Mesenchymal stem cell (in vitro differentiated cells and primary cell): Measurements from ENCODE around the gene RBP3.

Source experiments
- DNase-seq: peaks from one replicate; pipeline ENCODE4 v3.0.0-alpha.2; 2013
- H2AFZ ChIP-seq: one replicate; pipeline ENCODE4 v1.6.1; 2013; ENCODE audit warnings: low read depth, mild to moderate bottlenecking, control low read depth, inconsistent platforms, low read length, moderate library complexity
- H2AK5ac ChIP-seq: 2 replicates; pipeline ENCODE4 v1.6.1; 2013; ENCODE audit warnings: low read length, moderate library complexity, mild to moderate bottlenecking, inconsistent platforms; ENCODE audit not compliant: severe bottlenecking
- H2BK120ac ChIP-seq: one replicate; pipeline ENCODE4 v1.6.1; 2013; ENCODE audit warnings: low read depth, mild to moderate bottlenecking, inconsistent platforms, low read length, moderate library complexity
- H2BK12ac ChIP-seq, 2 experiments: one replicate each; pipeline ENCODE4 v1.6.1; 2013; ENCODE audit warnings: inconsistent platforms in 2 of 2, low read length in 2 of 2, mild to moderate bottlenecking in 2 of 2, moderate library complexity in 2 of 2, control low read depth in 1 of 2
- H2BK15ac ChIP-seq: one replicate; pipeline ENCODE4 v1.6.1; 2013; ENCODE audit warnings: mild to moderate bottlenecking, low read depth, inconsistent platforms; ENCODE audit not compliant: poor library complexity, severe bottlenecking
- H2BK5ac ChIP-seq: 2 replicates; pipeline ENCODE4 v1.6.1; 2013; ENCODE audit warnings: low read depth, mild to moderate bottlenecking, low read length, control low read depth, inconsistent platforms; ENCODE audit not compliant: poor library complexity, severe bottlenecking
- H3K14ac ChIP-seq, 2 experiments: one replicate each; pipeline ENCODE4 v1.6.1; 2013; ENCODE audit warnings: inconsistent platforms in 2 of 2, low read length in 2 of 2, control low read depth in 1 of 2, mild to moderate bottlenecking in 1 of 2, moderate library complexity in 1 of 2
- H3K18ac ChIP-seq, 2 experiments: one replicate each; pipeline ENCODE4 v1.6.1; 2013; ENCODE audit warnings: inconsistent platforms in 2 of 2, low read length in 2 of 2, control low read depth in 1 of 2, low read depth in 1 of 2, mild to moderate bottlenecking in 1 of 2
- H3K23ac ChIP-seq, 2 experiments: one replicate each; pipeline ENCODE4 v1.6.1; 2013; ENCODE audit warnings: inconsistent platforms in 2 of 2, low read length in 2 of 2, mild to moderate bottlenecking in 2 of 2, moderate library complexity in 2 of 2, control low read depth in 1 of 2
- H3K27ac ChIP-seq: 2 replicates; pipeline ENCODE4 v1.5.1; 2013; ENCODE audit warnings: mild to moderate bottlenecking, moderate library complexity, low read length, control low read depth, inconsistent platforms; ENCODE audit not compliant: poor library complexity, severe bottlenecking
- H3K27me3 ChIP-seq, 2 experiments: 2 replicates each; pipeline versions ENCODE4 v1.6.1 to v1.7.0; 2013; ENCODE audit warnings: low read length in 2 of 2, mild to moderate bottlenecking in 2 of 2, moderate library complexity in 2 of 2, control low read depth in 1 of 2, inconsistent platforms in 1 of 2; ENCODE audit not compliant: control insufficient read depth in 1 of 2, insufficient read depth in 1 of 2
- H3K36me3 ChIP-seq, 2 experiments: 2 replicates each; pipeline versions ENCODE4 v1.6.1 to v1.7.0; 2013; ENCODE audit warnings: low read length in 2 of 2, control low read depth in 1 of 2, inconsistent platforms in 1 of 2, low read depth in 1 of 2, mild to moderate bottlenecking in 1 of 2; ENCODE audit not compliant: insufficient read depth in 2 of 2, control insufficient read depth in 1 of 2
- H3K4ac ChIP-seq, 2 experiments: one replicate each; pipeline ENCODE4 v1.6.1; 2013; ENCODE audit warnings: inconsistent platforms in 2 of 2, low read length in 2 of 2, mild to moderate bottlenecking in 2 of 2, moderate library complexity in 2 of 2, control low read depth in 1 of 2, low read depth in 1 of 2
- H3K4me1 ChIP-seq: 2 replicates; pipeline ENCODE4 v1.6.1; 2013; ENCODE audit warnings: low read depth, low read length, control low read depth; ENCODE audit not compliant: control insufficient read depth, insufficient read depth
- H3K4me2 ChIP-seq: 2 replicates; pipeline ENCODE4 v1.6.1; 2013; ENCODE audit warnings: low read length, mild to moderate bottlenecking, inconsistent platforms; ENCODE audit not compliant: poor library complexity, severe bottlenecking
- H3K4me3 ChIP-seq, 2 experiments: 2 replicates each; pipeline versions ENCODE4 v1.5.1 to v1.7.0; 2013; ENCODE audit warnings: low read length in 2 of 2, mild to moderate bottlenecking in 2 of 2, control low read depth in 1 of 2, low read depth in 1 of 2; ENCODE audit not compliant: insufficient read depth in 1 of 2
- H3K79me1 ChIP-seq: replicated peaks from 2 replicates; pipeline ENCODE4 v1.6.1; 2013; ENCODE audit warnings: mild to moderate bottlenecking, control low read depth, low read length, inconsistent platforms; ENCODE audit not compliant: poor library complexity, severe bottlenecking
- H3K9ac ChIP-seq: 2 replicates; pipeline ENCODE4 v1.7.0; 2013; ENCODE audit warnings: mild to moderate bottlenecking, low read length, moderate library complexity
- H3K9me3 ChIP-seq: 2 replicates; pipeline ENCODE4 v1.7.0; 2013; ENCODE audit warnings: mild to moderate bottlenecking, low read length; ENCODE audit not compliant: control insufficient read depth
- H4K8ac ChIP-seq: one replicate; pipeline ENCODE4 v1.6.1; 2013; ENCODE audit warnings: inconsistent platforms, mild to moderate bottlenecking, low read length, moderate library complexity
- H4K91ac ChIP-seq: one replicate; pipeline ENCODE4 v1.6.1; 2013; ENCODE audit warnings: mild to moderate bottlenecking, low read length, inconsistent platforms
- WGBS: methylation state at CpG from one replicate; pipeline ENCODE4 v1.1.7; 2013; ENCODE audit warnings: mixed read lengths; 5-methylcytosine and 5-hydroxymethylcytosine counted together

RBP3 gene

GRCh38 chr10:47378606-47379444 lies 30.7 kb downstream of the RBP3 start:
- Histone ChIP-seq H2BK15ac (no peak overlapping the region), H2AK5ac (no peak overlapping the region), H2BK12ac (no peak overlapping the region), H3K14ac (no peak overlapping the region), H3K36me3 (no peaks in the 10 kb centered on the region), H3K18ac (no peak overlapping the region), H4K91ac (no peak overlapping the region), H3K4me1 (peaks cover 1% of the 10 kb centered on the region), H3K4ac (no peak overlapping the region), H2BK5ac (no peak overlapping the region), H2AFZ (no peak overlapping the region), H3K27me3 (peaks cover 0 to 79% of the 10 kb centered on the region in 2 experiments), H3K27ac (no peak overlapping the region), H3K4me2 (no peak overlapping the region), H3K23ac (peak overlapping the region in 1 of 2 experiments; percentile 16), H3K79me1 (no peaks in the 10 kb centered on the region), H3K9ac (no peak overlapping the region), H3K4me3 (no peak overlapping the region), H2BK120ac (no peak overlapping the region), H4K8ac (no peak overlapping the region), H3K9me3 (no peaks in the 10 kb centered on the region)
- WGBS = 93% methylated on average over 11 of the region's 15 CpGs
- DNase-seq = no peak

GRCh38 chr10:47379445-47379785 lies 31.3 kb downstream of the RBP3 start:
- Histone ChIP-seq H2BK120ac (no peak overlapping the region), H3K4me3 (no peak overlapping the region), H3K4ac (no peak overlapping the region), H4K91ac (no peak overlapping the region), H3K9me3 (no peaks in the 10 kb centered on the region), H3K4me1 (peaks cover 3% of the 10 kb centered on the region), H3K27ac (no peak overlapping the region), H3K23ac (no peak overlapping the region), H4K8ac (no peak overlapping the region), H3K14ac (no peak overlapping the region), H2BK5ac (no peak overlapping the region), H3K4me2 (no peak overlapping the region), H3K79me1 (no peaks in the 10 kb centered on the region), H2AK5ac (no peak overlapping the region), H3K36me3 (no peaks in the 10 kb centered on the region), H3K18ac (no peak overlapping the region), H3K27me3 (peaks cover 0 to 76% of the 10 kb centered on the region in 2 experiments), H2AFZ (no peak overlapping the region), H2BK12ac (no peak overlapping the region), H3K9ac (no peak overlapping the region), H2BK15ac (peak overlapping the region; percentile 16)
- DNase-seq = no peak
- 83% methylated on average over 7 of the region's 7 CpGs for WGBS

GRCh38 chr10:47379901-47380300 lies 31.7 kb downstream of the RBP3 start:
- 72% methylated on average over 11 of the region's 11 CpGs for WGBS

GRCh38 chr10:47380341-47381102 lies 32.4 kb downstream of the RBP3 start:
- Histone ChIP-seq H3K4me2 (no peak overlapping the region), H3K23ac (no peak overlapping the region), H2BK120ac (no peak overlapping the region), H2AK5ac (no peak overlapping the region), H4K8ac (no peak overlapping the region), H3K27me3 (peaks cover 0 to 75% of the 10 kb centered on the region in 2 experiments), H2BK15ac (no peak overlapping the region), H2BK5ac (no peak overlapping the region), H3K36me3 (no peaks in the 10 kb centered on the region), H3K79me1 (no peaks in the 10 kb centered on the region), H3K4me3 (no peak overlapping the region), H2AFZ (no peak overlapping the region), H3K4me1 (peaks cover 2% of the 10 kb centered on the region), H3K9me3 (no peaks in the 10 kb centered on the region), H3K14ac (no peak overlapping the region), H4K91ac (no peak overlapping the region), H3K4ac (no peak overlapping the region), H2BK12ac (no peak overlapping the region), H3K27ac (no peak overlapping the region), H3K18ac (no peak overlapping the region), H3K9ac (no peak overlapping the region)
- DNase-seq = no peak
- 74% methylated on average over 8 of the region's 8 CpGs for WGBS

More at GRCh38 chr10:47379901-47380300, 31.7 kb downstream of the RBP3 start:
- Histone ChIP-seq H4K91ac (no peak overlapping the region), H3K9ac (no peak overlapping the region), H2AK5ac (no peak overlapping the region), H3K14ac (no peak overlapping the region), H2BK120ac (no peak overlapping the region), H4K8ac (no peak overlapping the region), H3K79me1 (no peaks in the 10 kb centered on the region), H2BK12ac (no peak overlapping the region), H3K4me2 (no peak overlapping the region), H3K27me3 (peaks cover 0 to 76% of the 10 kb centered on the region in 2 experiments), H3K27ac (no peak overlapping the region), H2AFZ (no peak overlapping the region), H3K36me3 (no peaks in the 10 kb centered on the region), H2BK5ac (no peak overlapping the region), H3K23ac (no peak overlapping the region), H3K18ac (no peak overlapping the region), H3K4ac (no peak overlapping the region), H2BK15ac (no peak overlapping the region), H3K4me3 (no peak overlapping the region), H3K4me1 (peaks cover 3% of the 10 kb centered on the region), H3K9me3 (no peaks in the 10 kb centered on the region)
- no peak for DNase-seq
